ENCODE measurements around the gene RAB17.

RAB17 gene

GRCh38 chr2:237624565-237624964 lies 34.0 kb upstream of the RAB17 start:
- peaks cover 36% of the 10 kb centered on the region for H3K27me3 ChIP-seq (ENCODE audit: control insufficient read depth, insufficient read depth, low read length, poor library complexity, severe bottlenecking)
- no peaks in the 10 kb centered on the region for H3K9me3 ChIP-seq (ENCODE audit: control insufficient read depth, low read length)
- no peak overlapping the region for H3K27ac ChIP-seq (ENCODE audit: insufficient read depth, low read depth, low read length, poor library complexity, severe bottlenecking)
- 92% methylated on average over 6 of the region's 6 CpGs for WGBS, 2 experiments
- H3K4me3 ChIP-seq (ENCODE audit: insufficient read depth, low read depth, low read length) = no peak overlapping the region
- H3K4me1 ChIP-seq (ENCODE audit: control insufficient read depth, insufficient read depth, low read length) = peaks cover 9% of the 10 kb centered on the region
- no peaks in the 10 kb centered on the region for H3K36me3 ChIP-seq (ENCODE audit: control insufficient read depth, insufficient read depth, low read length)

GRCh38 chr2:237623428-237624403 lies 33.2 kb upstream of the RAB17 start:
- Histone ChIP-seq H3K27ac (ENCODE audit: insufficient read depth, low read depth, low read length, poor library complexity, severe bottlenecking) (no peak overlapping the region), H3K9me3 (ENCODE audit: control insufficient read depth, low read length) (no peaks in the 10 kb centered on the region), H3K36me3 (ENCODE audit: control insufficient read depth, insufficient read depth, low read length) (no peaks in the 10 kb centered on the region), H3K4me3 (ENCODE audit: insufficient read depth, low read depth, low read length) (no peak overlapping the region), H3K27me3 (ENCODE audit: control insufficient read depth, insufficient read depth, low read length, poor library complexity, severe bottlenecking) (peaks cover 32% of the 10 kb centered on the region), H3K4me1 (ENCODE audit: control insufficient read depth, insufficient read depth, low read length) (peaks cover 7% of the 10 kb centered on the region)
- WGBS, 2 experiments = 90% methylated on average over 13 of the region's 13 CpGs

DNA sequence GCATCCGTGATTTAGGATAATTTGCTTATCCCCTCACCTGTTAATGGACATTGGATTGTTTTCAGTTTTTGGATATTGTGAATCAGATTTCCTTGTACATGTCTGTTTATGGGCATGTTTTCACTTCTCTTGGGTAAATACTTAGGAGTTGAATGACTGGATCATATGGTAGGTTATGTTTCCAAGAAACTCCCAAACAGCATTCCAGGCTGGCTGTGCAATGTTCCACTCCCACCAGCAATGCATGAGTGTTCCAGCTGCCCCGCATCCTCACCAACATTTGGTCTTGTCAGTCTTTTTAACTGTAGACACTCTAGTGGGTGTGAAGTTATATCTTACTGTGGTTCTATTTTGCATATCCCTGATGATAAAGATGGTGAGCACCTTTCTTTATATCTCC lies 27.9 kb upstream of the RAB17 start:
- H3K4me3 ChIP-seq (ENCODE audit: insufficient read depth, low read depth, low read length) = no peak overlapping the region
- H3K36me3 ChIP-seq (ENCODE audit: control insufficient read depth, insufficient read depth, low read length) = no peaks in the 10 kb centered on the region
- 94 to 95% methylated on average over 1 to 2 of the region's 2 CpGs for WGBS, 2 experiments
- H3K27ac ChIP-seq (ENCODE audit: insufficient read depth, low read depth, low read length, poor library complexity, severe bottlenecking) = no peak overlapping the region
- peaks cover 3% of the 10 kb centered on the region for H3K27me3 ChIP-seq (ENCODE audit: control insufficient read depth, insufficient read depth, low read length, poor library complexity, severe bottlenecking)
- H3K9me3 ChIP-seq (ENCODE audit: control insufficient read depth, low read length) = no peaks in the 10 kb centered on the region
- H3K4me1 ChIP-seq (ENCODE audit: control insufficient read depth, insufficient read depth, low read length) = peaks cover 11% of the 10 kb centered on the region

- 80 to 93% methylated on average over 4 of the region's 4 CpGs for WGBS, 2 experiments
- Histone ChIP-seq H3K4me3 (ENCODE audit: insufficient read depth, low read depth, low read length) (no peak overlapping the region), H3K27ac (ENCODE audit: insufficient read depth, low read depth, low read length, poor library complexity, severe bottlenecking) (no peak overlapping the region)
Measured at GRCh38 chr2:237617587-237617982, 27.1 kb upstream of the RAB17 start.

GRCh38 chr2:237616734-237617586 lies 26.4 kb upstream of the RAB17 start:
- H3K27ac ChIP-seq (ENCODE audit: insufficient read depth, low read depth, low read length, poor library complexity, severe bottlenecking) = no peak overlapping the region
- no peak overlapping the region for H3K4me3 ChIP-seq (ENCODE audit: insufficient read depth, low read depth, low read length)
- H3K4me1 ChIP-seq (ENCODE audit: control insufficient read depth, insufficient read depth, low read length) = peaks cover 11% of the 10 kb centered on the region
- H3K27me3 ChIP-seq (ENCODE audit: control insufficient read depth, insufficient read depth, low read length, poor library complexity, severe bottlenecking) = peaks cover 3% of the 10 kb centered on the region
- 87 to 89% methylated on average over 15 of the region's 15 CpGs for WGBS, 2 experiments
- no peaks in the 10 kb centered on the region for H3K9me3 ChIP-seq (ENCODE audit: control insufficient read depth, low read length)
- no peaks in the 10 kb centered on the region for H3K36me3 ChIP-seq (ENCODE audit: control insufficient read depth, insufficient read depth, low read length)

More at GRCh38 chr2:237617587-237617982, 27.1 kb upstream of the RAB17 start:
- Histone ChIP-seq H3K27me3 (ENCODE audit: control insufficient read depth, insufficient read depth, low read length, poor library complexity, severe bottlenecking) (peaks cover 3% of the 10 kb centered on the region), H3K36me3 (ENCODE audit: control insufficient read depth, insufficient read depth, low read length) (no peaks in the 10 kb centered on the region), H3K4me1 (ENCODE audit: control insufficient read depth, insufficient read depth, low read length) (peaks cover 11% of the 10 kb centered on the region), H3K9me3 (ENCODE audit: control insufficient read depth, low read length) (no peaks in the 10 kb centered on the region)

- Histone ChIP-seq H3K27me3 (ENCODE audit: control insufficient read depth, insufficient read depth, low read length, poor library complexity, severe bottlenecking) (peaks cover 3% of the 10 kb centered on the region), H3K4me3 (ENCODE audit: insufficient read depth, low read depth, low read length) (no peak overlapping the region), H3K4me1 (ENCODE audit: control insufficient read depth, insufficient read depth, low read length) (peaks cover 11% of the 10 kb centered on the region), H3K27ac (ENCODE audit: insufficient read depth, low read depth, low read length, poor library complexity, severe bottlenecking) (no peak overlapping the region), H3K36me3 (ENCODE audit: control insufficient read depth, insufficient read depth, low read length) (no peaks in the 10 kb centered on the region), H3K9me3 (ENCODE audit: control insufficient read depth, low read length) (no peaks in the 10 kb centered on the region)
- 85 to 89% methylated on average over 3 of the region's 3 CpGs for WGBS, 2 experiments
Measured at GRCh38 chr2:237616373-237616733, 25.8 kb upstream of the RAB17 start.

DNA sequence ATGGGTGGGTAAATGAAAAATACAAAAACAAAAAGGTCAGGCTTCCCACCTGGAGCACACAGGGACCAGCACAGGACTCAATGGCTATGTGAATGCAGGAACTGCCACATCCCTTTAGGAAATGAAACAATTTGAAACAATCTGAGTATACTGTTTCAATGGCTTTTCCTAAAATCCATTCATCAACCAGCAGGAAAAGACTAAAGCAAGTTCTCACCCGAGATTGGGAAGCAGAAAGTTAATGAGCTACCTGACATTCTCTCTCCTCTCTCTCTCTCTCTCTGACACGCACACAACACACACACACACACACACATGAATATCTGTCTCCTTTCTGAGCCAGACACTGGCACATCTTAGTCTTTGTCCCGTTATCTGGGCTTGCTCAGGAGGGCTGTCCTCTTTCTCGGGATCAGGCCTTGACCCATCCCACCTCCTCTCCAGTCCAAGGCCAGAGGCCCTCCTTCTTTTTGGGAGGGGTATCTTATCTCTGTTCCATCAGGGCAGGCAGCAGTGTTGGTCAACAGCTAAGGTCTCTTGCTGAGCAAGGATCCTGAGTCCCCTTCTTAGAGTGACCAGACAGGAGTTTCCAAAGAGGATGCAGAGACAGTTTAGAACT lies 25.2 kb upstream of the RAB17 start:
- Histone ChIP-seq H3K27me3 (ENCODE audit: control insufficient read depth, insufficient read depth, low read length, poor library complexity, severe bottlenecking) (peaks cover 3% of the 10 kb centered on the region), H3K4me1 (ENCODE audit: control insufficient read depth, insufficient read depth, low read length) (peaks cover 11% of the 10 kb centered on the region), H3K27ac (ENCODE audit: insufficient read depth, low read depth, low read length, poor library complexity, severe bottlenecking) (no peak overlapping the region), H3K9me3 (ENCODE audit: control insufficient read depth, low read length) (no peaks in the 10 kb centered on the region), H3K4me3 (ENCODE audit: insufficient read depth, low read depth, low read length) (no peak overlapping the region), H3K36me3 (ENCODE audit: control insufficient read depth, insufficient read depth, low read length) (no peaks in the 10 kb centered on the region)
- 75 to 76% methylated on average over 4 of the region's 4 CpGs for WGBS, 2 experiments

- Histone ChIP-seq H3K36me3 (ENCODE audit: control insufficient read depth, insufficient read depth, low read length) (no peaks in the 10 kb centered on the region), H3K4me3 (ENCODE audit: insufficient read depth, low read depth, low read length) (no peak overlapping the region), H3K27ac (ENCODE audit: insufficient read depth, low read depth, low read length, poor library complexity, severe bottlenecking) (no peak overlapping the region), H3K9me3 (ENCODE audit: control insufficient read depth, low read length) (no peaks in the 10 kb centered on the region), H3K27me3 (ENCODE audit: control insufficient read depth, insufficient read depth, low read length, poor library complexity, severe bottlenecking) (peaks cover 3% of the 10 kb centered on the region), H3K4me1 (ENCODE audit: control insufficient read depth, insufficient read depth, low read length) (peaks cover 11% of the 10 kb centered on the region)
- 48% methylated on average over 9 of the region's 9 CpGs for WGBS, 2 experiments
Measured at GRCh38 chr2:237614151-237614720, 23.7 kb upstream of the RAB17 start.

DNA sequence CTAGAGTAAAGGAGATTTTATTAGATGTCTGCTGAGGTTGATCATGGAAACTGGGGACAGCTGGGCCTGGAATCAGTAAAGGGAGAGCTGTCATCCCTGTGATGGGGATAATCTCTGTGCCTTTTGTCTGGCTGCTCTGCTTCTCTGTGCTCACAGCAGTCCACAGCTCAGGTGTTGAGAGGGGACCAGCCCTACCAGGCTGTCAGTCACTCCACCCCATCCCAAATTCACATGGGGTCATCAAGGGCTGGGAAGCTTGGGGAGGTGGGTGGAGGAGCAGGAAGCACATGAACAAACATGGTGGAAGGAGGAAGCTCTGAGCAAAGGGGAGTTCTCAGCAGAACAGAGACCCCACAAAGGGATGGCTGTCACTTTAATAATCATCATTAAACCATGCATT lies 23.1 kb upstream of the RAB17 start:
- Histone ChIP-seq H3K4me3 (ENCODE audit: insufficient read depth, low read depth, low read length) (no peak overlapping the region), H3K36me3 (ENCODE audit: control insufficient read depth, insufficient read depth, low read length) (no peaks in the 10 kb centered on the region), H3K27ac (ENCODE audit: insufficient read depth, low read depth, low read length, poor library complexity, severe bottlenecking) (no peak overlapping the region), H3K27me3 (ENCODE audit: control insufficient read depth, insufficient read depth, low read length, poor library complexity, severe bottlenecking) (peaks cover 3% of the 10 kb centered on the region), H3K9me3 (ENCODE audit: control insufficient read depth, low read length) (no peaks in the 10 kb centered on the region), H3K4me1 (ENCODE audit: control insufficient read depth, insufficient read depth, low read length) (peaks cover 11% of the 10 kb centered on the region)

Data from ectodermal cell (in vitro differentiated cells).